GM23338 (cell line): Measurements from ENCODE around the gene HOXD8.

Experiments
- CREB1 ChIP-seq: fragments of 250-450 bp; sonication (Bioruptor Pico); IDR thresholded peaks from 2 replicates; pipeline ENCODE4 v1.5.0; 2020; ENCODE audit warnings: low read depth, mild to moderate bottlenecking, moderate library complexity
- EZH2 ChIP-seq: fragments of 200-600 bp; sonication (generic); IDR thresholded peaks from one replicate; pipeline ENCODE4 v1.8.0; 2017; ENCODE audit warnings: antibody characterized with exemption, mild to moderate bottlenecking, low read depth; ENCODE audit not compliant: unreplicated experiment
- EZH2phosphoT487 ChIP-seq: fragments of 200-600 bp; sonication (generic); IDR thresholded peaks from one replicate; pipeline ENCODE4 v1.8.1; 2018; ENCODE audit warnings: antibody characterized with exemption; ENCODE audit not compliant: unreplicated experiment
- JUNB ChIP-seq: IDR thresholded peaks from one replicate; pipeline ENCODE4 v1.6.1; 2016; ENCODE audit warnings: antibody characterized with exemption; ENCODE audit not compliant: unreplicated experiment
- NANOG ChIP-seq: IDR thresholded peaks from 2 replicates; pipeline ENCODE4 v1.6.1; 2016; ENCODE audit warnings: antibody characterized with exemption, borderline replicate concordance
- POLR2AphosphoS5 ChIP-seq: IDR thresholded peaks from 2 replicates; pipeline ENCODE4 v1.6.1; 2016; ENCODE audit warnings: antibody characterized with exemption, low read depth
- STAT1 ChIP-seq: IDR thresholded peaks from one replicate; pipeline ENCODE4 v1.6.1; 2016; ENCODE audit warnings: antibody characterized with exemption; ENCODE audit not compliant: unreplicated experiment
- ZNF114 ChIP-seq: fragments of 250-450 bp; sonication (Bioruptor Pico); IDR thresholded peaks from 2 replicates; pipeline ENCODE4 v1.5.0; 2020; ENCODE audit warnings: mild to moderate bottlenecking, moderate library complexity
- ZNF331 ChIP-seq: fragments of 250-450 bp; sonication (Bioruptor Pico); IDR thresholded peaks from 2 replicates; pipeline ENCODE4 v1.5.0; 2020; ENCODE audit warnings: low read depth, mild to moderate bottlenecking, moderate library complexity
- TF ChIP-seq, protein P1 (sequence below), 2 experiments: fragments of 200-600 bp in 1 of 2; sonication (generic) in 1 of 2; conservative IDR thresholded peaks; 2 replicates each; pipeline versions ENCODE4 v1.5.1 to v1.6.1; 2016 to 2017; ENCODE audit warnings: antibody characterized with exemption in 2 of 2, low read depth in 2 of 2, mild to moderate bottlenecking in 2 of 2, moderate library complexity in 1 of 2
- TF ChIP-seq, protein P2 (sequence below): IDR thresholded peaks from one replicate; pipeline ENCODE4 v1.6.1; 2018; ENCODE audit warnings: antibody characterized with exemption; ENCODE audit not compliant: unreplicated experiment
- TF ChIP-seq, protein P3 (sequence below): IDR thresholded peaks from 2 replicates; pipeline ENCODE4 v1.6.1; 2016; ENCODE audit warnings: antibody characterized with exemption
- TF ChIP-seq, protein P4 (sequence below): fragments of 250-450 bp; sonication (Bioruptor Pico); IDR thresholded peaks from 2 replicates; pipeline ENCODE4 v1.5.0; 2020; ENCODE audit warnings: mild to moderate bottlenecking, moderate library complexity

DNA sequence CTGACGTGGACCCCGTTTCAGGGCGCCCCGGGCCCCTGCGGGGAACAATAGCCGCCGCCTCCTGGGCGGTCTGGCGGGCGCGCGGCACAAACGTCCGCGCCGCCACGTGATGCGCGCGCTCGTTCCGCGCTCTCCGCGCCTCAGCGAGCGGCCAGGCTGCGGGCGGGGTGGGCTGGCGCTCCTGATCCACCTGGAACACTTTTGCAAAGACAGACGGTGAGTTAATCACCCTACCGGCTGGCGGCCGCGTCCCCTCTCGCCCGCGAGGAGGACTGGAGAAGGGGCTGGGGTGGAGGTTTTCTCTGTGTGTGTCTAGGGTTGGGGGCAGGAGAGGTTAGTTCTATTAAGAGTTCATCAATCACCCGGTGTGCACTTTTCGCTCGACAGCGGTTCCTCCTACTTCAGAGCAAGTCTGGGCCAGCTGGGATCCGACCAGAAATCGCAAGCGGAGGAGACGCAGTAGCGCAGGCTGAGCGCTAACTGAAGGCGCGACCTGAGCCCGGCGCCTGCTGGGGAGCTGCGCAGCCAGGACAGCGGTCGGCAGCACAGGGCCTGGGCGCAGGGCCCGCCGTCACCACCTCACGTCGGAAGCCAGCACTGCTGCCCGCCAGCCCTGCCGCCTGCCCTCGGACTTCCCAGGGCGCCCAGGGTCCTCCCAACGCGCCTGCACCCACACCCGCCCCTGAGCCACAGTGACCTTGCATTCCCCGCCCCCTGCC, 48.7 kb downstream of the HOXD8 start:
- TF ChIP-seq, protein P1, sequence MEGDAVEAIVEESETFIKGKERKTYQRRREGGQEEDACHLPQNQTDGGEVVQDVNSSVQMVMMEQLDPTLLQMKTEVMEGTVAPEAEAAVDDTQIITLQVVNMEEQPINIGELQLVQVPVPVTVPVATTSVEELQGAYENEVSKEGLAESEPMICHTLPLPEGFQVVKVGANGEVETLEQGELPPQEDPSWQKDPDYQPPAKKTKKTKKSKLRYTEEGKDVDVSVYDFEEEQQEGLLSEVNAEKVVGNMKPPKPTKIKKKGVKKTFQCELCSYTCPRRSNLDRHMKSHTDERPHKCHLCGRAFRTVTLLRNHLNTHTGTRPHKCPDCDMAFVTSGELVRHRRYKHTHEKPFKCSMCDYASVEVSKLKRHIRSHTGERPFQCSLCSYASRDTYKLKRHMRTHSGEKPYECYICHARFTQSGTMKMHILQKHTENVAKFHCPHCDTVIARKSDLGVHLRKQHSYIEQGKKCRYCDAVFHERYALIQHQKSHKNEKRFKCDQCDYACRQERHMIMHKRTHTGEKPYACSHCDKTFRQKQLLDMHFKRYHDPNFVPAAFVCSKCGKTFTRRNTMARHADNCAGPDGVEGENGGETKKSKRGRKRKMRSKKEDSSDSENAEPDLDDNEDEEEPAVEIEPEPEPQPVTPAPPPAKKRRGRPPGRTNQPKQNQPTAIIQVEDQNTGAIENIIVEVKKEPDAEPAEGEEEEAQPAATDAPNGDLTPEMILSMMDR (conservative IDR thresholded peaks at IDR 0.05; ENCODE audit: low read depth in 2 of 2) = no peak
- TF ChIP-seq EZH2 (peak; percentile 90), POLR2AphosphoS5 (no peak), ZNF114 (CRISPR knock-in tag) (no peak), CREB1 (no peak), EZH2phosphoT487 (peak; percentile 79), STAT1 (no peak), JUNB (no peak), ZNF331 (CRISPR knock-in tag) (no peak), NANOG (no peak)
- TF ChIP-seq, protein P2, sequence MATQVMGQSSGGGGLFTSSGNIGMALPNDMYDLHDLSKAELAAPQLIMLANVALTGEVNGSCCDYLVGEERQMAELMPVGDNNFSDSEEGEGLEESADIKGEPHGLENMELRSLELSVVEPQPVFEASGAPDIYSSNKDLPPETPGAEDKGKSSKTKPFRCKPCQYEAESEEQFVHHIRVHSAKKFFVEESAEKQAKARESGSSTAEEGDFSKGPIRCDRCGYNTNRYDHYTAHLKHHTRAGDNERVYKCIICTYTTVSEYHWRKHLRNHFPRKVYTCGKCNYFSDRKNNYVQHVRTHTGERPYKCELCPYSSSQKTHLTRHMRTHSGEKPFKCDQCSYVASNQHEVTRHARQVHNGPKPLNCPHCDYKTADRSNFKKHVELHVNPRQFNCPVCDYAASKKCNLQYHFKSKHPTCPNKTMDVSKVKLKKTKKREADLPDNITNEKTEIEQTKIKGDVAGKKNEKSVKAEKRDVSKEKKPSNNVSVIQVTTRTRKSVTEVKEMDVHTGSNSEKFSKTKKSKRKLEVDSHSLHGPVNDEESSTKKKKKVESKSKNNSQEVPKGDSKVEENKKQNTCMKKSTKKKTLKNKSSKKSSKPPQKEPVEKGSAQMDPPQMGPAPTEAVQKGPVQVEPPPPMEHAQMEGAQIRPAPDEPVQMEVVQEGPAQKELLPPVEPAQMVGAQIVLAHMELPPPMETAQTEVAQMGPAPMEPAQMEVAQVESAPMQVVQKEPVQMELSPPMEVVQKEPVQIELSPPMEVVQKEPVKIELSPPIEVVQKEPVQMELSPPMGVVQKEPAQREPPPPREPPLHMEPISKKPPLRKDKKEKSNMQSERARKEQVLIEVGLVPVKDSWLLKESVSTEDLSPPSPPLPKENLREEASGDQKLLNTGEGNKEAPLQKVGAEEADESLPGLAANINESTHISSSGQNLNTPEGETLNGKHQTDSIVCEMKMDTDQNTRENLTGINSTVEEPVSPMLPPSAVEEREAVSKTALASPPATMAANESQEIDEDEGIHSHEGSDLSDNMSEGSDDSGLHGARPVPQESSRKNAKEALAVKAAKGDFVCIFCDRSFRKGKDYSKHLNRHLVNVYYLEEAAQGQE = no peak
- TF ChIP-seq, protein P3, sequence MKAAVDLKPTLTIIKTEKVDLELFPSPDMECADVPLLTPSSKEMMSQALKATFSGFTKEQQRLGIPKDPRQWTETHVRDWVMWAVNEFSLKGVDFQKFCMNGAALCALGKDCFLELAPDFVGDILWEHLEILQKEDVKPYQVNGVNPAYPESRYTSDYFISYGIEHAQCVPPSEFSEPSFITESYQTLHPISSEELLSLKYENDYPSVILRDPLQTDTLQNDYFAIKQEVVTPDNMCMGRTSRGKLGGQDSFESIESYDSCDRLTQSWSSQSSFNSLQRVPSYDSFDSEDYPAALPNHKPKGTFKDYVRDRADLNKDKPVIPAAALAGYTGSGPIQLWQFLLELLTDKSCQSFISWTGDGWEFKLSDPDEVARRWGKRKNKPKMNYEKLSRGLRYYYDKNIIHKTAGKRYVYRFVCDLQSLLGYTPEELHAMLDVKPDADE = no peak
- TF ChIP-seq, protein P4, sequence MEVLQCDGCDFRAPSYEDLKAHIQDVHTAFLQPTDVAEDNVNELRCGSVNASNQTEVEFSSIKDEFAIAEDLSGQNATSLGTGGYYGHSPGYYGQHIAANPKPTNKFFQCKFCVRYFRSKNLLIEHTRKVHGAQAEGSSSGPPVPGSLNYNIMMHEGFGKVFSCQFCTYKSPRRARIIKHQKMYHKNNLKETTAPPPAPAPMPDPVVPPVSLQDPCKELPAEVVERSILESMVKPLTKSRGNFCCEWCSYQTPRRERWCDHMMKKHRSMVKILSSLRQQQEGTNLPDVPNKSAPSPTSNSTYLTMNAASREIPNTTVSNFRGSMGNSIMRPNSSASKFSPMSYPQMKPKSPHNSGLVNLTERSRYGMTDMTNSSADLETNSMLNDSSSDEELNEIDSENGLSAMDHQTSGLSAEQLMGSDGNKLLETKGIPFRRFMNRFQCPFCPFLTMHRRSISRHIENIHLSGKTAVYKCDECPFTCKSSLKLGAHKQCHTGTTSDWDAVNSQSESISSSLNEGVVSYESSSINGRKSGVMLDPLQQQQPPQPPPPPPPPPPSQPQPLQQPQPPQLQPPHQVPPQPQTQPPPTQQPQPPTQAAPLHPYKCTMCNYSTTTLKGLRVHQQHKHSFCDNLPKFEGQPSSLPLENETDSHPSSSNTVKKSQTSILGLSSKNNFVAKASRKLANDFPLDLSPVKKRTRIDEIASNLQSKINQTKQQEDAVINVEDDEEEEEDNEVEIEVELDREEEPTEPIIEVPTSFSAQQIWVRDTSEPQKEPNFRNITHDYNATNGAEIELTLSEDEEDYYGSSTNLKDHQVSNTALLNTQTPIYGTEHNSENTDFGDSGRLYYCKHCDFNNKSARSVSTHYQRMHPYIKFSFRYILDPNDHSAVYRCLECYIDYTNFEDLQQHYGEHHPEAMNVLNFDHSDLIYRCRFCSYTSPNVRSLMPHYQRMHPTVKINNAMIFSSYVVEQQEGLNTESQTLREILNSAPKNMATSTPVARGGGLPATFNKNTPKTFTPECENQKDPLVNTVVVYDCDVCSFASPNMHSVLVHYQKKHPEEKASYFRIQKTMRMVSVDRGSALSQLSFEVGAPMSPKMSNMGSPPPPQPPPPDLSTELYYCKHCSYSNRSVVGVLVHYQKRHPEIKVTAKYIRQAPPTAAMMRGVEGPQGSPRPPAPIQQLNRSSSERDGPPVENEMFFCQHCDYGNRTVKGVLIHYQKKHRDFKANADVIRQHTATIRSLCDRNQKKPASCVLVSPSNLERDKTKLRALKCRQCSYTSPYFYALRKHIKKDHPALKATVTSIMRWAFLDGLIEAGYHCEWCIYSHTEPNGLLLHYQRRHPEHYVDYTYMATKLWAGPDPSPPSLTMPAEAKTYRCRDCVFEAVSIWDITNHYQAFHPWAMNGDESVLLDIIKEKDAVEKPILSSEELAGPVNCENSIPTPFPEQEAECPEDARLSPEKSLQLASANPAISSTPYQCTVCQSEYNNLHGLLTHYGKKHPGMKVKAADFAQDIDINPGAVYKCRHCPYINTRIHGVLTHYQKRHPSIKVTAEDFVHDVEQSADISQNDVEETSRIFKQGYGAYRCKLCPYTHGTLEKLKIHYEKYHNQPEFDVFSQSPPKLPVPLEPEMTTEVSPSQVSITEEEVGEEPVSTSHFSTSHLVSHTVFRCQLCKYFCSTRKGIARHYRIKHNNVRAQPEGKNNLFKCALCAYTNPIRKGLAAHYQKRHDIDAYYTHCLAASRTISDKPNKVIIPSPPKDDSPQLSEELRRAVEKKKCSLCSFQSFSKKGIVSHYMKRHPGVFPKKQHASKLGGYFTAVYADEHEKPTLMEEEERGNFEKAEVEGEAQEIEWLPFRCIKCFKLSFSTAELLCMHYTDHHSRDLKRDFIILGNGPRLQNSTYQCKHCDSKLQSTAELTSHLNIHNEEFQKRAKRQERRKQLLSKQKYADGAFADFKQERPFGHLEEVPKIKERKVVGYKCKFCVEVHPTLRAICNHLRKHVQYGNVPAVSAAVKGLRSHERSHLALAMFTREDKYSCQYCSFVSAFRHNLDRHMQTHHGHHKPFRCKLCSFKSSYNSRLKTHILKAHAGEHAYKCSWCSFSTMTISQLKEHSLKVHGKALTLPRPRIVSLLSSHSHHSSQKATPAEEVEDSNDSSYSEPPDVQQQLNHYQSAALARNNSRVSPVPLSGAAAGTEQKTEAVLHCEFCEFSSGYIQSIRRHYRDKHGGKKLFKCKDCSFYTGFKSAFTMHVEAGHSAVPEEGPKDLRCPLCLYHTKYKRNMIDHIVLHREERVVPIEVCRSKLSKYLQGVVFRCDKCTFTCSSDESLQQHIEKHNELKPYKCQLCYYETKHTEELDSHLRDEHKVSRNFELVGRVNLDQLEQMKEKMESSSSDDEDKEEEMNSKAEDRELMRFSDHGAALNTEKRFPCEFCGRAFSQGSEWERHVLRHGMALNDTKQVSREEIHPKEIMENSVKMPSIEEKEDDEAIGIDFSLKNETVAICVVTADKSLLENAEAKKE (CRISPR knock-in tag) = no peak
